H1 (cell line): ENCODE measurements around the gene CCDC171. TPM values are rescaled to one million over a fixed set of nuclear protein-coding genes. Genes with fewer than 3 reads are reported as not detected.

Experiments
- CTCF ChIA-PET: fragments of 300-600 bp; sonication (Branson Sonifier 250); formaldehyde crosslinking; loops from one replicate; lab custom pipeline; 2021; ENCODE audit not compliant: partially characterized antibody; lab: Charles Lee
- POLR2A ChIA-PET: fragments of 300-600 bp; sonication (Branson Sonifier 250); formaldehyde crosslinking; loops from one replicate; lab custom pipeline; 2021; ENCODE audit warnings: inconsistent platforms; ENCODE audit not compliant: partially characterized antibody; lab: Charles Lee
- DNase-seq, 2 experiments: peaks; one replicate each; pipeline versions ENCODE4 v3.0.0 to v3.0.0-alpha.2; 2010 to 2022; ENCODE audit warnings: low spot score in 2 of 2, low read depth in 1 of 2, mixed read lengths in 1 of 2
- FAIRE-seq: peaks from 2 replicates; lab custom pipeline; 2011; peaks lifted over from hg19 to GRCh38; lab: Jason Lieb, UNC
- H2AFZ ChIP-seq: 2 replicates; pipeline ENCODE4 v1.8.1; 2012; ENCODE audit warnings: low read length, inconsistent platforms
- H2AK5ac ChIP-seq: 2 replicates; pipeline ENCODE4 v1.6.1; 2013; ENCODE audit warnings: low read depth, low read length
- H2BK120ac ChIP-seq: replicated peaks from 2 replicates; pipeline ENCODE3; 2013; ENCODE audit warnings: low read depth, low read length, inconsistent platforms
- H2BK12ac ChIP-seq: 2 replicates; pipeline ENCODE4 v1.6.1; 2013; ENCODE audit warnings: low read depth, low read length
- H2BK15ac ChIP-seq: 2 replicates; pipeline ENCODE4 v1.6.1; 2013; ENCODE audit warnings: low read length
- H2BK20ac ChIP-seq: 2 replicates; pipeline ENCODE4 v1.6.1; 2013; ENCODE audit warnings: low read length
- H2BK5ac ChIP-seq: 2 replicates; pipeline ENCODE4 v1.6.1; 2013; ENCODE audit warnings: low read depth, low read length
- H3K14ac ChIP-seq: 2 replicates; pipeline ENCODE4 v1.6.1; 2013; ENCODE audit warnings: inconsistent platforms; ENCODE audit not compliant: insufficient read length
- H3K18ac ChIP-seq: 2 replicates; pipeline ENCODE4 v1.6.1; 2013; ENCODE audit warnings: low read length; ENCODE audit errors: extremely low read depth
- H3K23ac ChIP-seq: 2 replicates; pipeline ENCODE4 v1.6.1; 2013; ENCODE audit warnings: inconsistent platforms; ENCODE audit not compliant: insufficient read length
- H3K23me2 ChIP-seq: 2 replicates; pipeline ENCODE4 v1.6.1; 2013; ENCODE audit warnings: low read depth, low read length
- H3K27ac ChIP-seq: 2 replicates; pipeline ENCODE4 v1.6.1; 2011; ENCODE audit warnings: low read depth, low read length, inconsistent platforms
- H3K27me3 ChIP-seq, 4 experiments: replicated peaks in 1 of 4; 1 replicate in 1 of 4; 2 replicates in 3 of 4; pipeline versions ENCODE4 v1.6.1 to v1.8.1; 2011 to 2013; ENCODE audit warnings: low read length in 3 of 4, mild to moderate bottlenecking in 3 of 4, inconsistent platforms in 2 of 4, mixed read lengths in 2 of 4, moderate library complexity in 1 of 4; ENCODE audit not compliant: control insufficient read depth in 3 of 4, insufficient read depth in 3 of 4; ENCODE audit errors: extremely low read depth in 1 of 4
- H3K36me3 ChIP-seq, 4 experiments: 2 replicates each; pipeline versions ENCODE4 v1.6.1 to v1.8.1; 2011 to 2013; ENCODE audit warnings: mild to moderate bottlenecking in 4 of 4, low read length in 3 of 4, moderate library complexity in 2 of 4, control low read depth in 1 of 4, inconsistent platforms in 1 of 4; ENCODE audit not compliant: insufficient read depth in 4 of 4, control insufficient read depth in 2 of 4
- H3K4ac ChIP-seq: replicated peaks from 2 replicates; pipeline ENCODE3; 2013; ENCODE audit warnings: low read length, low read depth, mixed read lengths, inconsistent platforms; ENCODE audit not compliant: insufficient read length
- H3K4me1 ChIP-seq, 4 experiments: replicated peaks in 1 of 4; 1 replicate in 1 of 4; 2 replicates in 3 of 4; pipeline versions ENCODE4 v1.6.1 to v1.8.1; 2011 to 2013; ENCODE audit warnings: low read length in 3 of 4, inconsistent platforms in 2 of 4, mixed read lengths in 1 of 4; ENCODE audit not compliant: insufficient read depth in 4 of 4, control insufficient read depth in 3 of 4
- H3K4me2 ChIP-seq, 2 experiments: 2 replicates each; pipeline versions ENCODE4 v1.6.1 to v1.8.1; 2011 to 2013; ENCODE audit warnings: low read depth in 2 of 2, low read length in 2 of 2, control low read depth in 1 of 2, inconsistent platforms in 1 of 2, mild to moderate bottlenecking in 1 of 2; ENCODE audit not compliant: insufficient read depth in 1 of 2
- H3K4me3 ChIP-seq, 4 experiments: fragments of 200-600, 300-600 bp in 1 of 4; sonication (generic), shearing (Covaris generic), sonication (Bioruptor Twin) in 1 of 4; 2 replicates each; pipeline versions ENCODE4 v1.5.1 to v1.8.1; 2011 to 2016; ENCODE audit warnings: low read length in 4 of 4, low read depth in 3 of 4, control low read depth in 2 of 4, inconsistent platforms in 2 of 4, mild to moderate bottlenecking in 2 of 4, mixed read lengths in 1 of 4, moderate library complexity in 1 of 4; ENCODE audit not compliant: insufficient read depth in 2 of 4; ENCODE audit errors: extremely low read depth in 1 of 4
- H3K56ac ChIP-seq: replicated peaks from 2 replicates; pipeline ENCODE3; 2013; ENCODE audit warnings: low read depth, mild to moderate bottlenecking, mixed read lengths, low read length, inconsistent platforms; ENCODE audit not compliant: insufficient read length
- H3K79me1 ChIP-seq: 2 replicates; pipeline ENCODE4 v1.6.1; 2013; ENCODE audit warnings: low read depth, low read length, control low read depth
- H3K79me2 ChIP-seq, 2 experiments: 2 replicates each; pipeline versions ENCODE4 v1.6.1 to v1.8.1; 2012 to 2013; ENCODE audit warnings: low read length in 2 of 2, mild to moderate bottlenecking in 2 of 2, inconsistent platforms in 1 of 2; ENCODE audit not compliant: insufficient read depth in 2 of 2, control insufficient read depth in 1 of 2
- H3K9ac ChIP-seq, 4 experiments: replicated peaks in 1 of 4; 1 replicate in 1 of 4; 2 replicates in 3 of 4; pipeline versions ENCODE4 v1.6.1 to v1.8.1; 2011 to 2013; ENCODE audit warnings: low read depth in 3 of 4, low read length in 3 of 4, control low read depth in 2 of 4, mild to moderate bottlenecking in 2 of 4, moderate library complexity in 2 of 4, inconsistent platforms in 1 of 4; ENCODE audit errors: extremely low read depth in 1 of 4
- H3K9me3 ChIP-seq, 2 experiments: 2 replicates each; pipeline versions ENCODE4 v1.6.1 to v1.8.1; 2012 to 2013; ENCODE audit warnings: mild to moderate bottlenecking in 2 of 2, moderate library complexity in 2 of 2, control low read depth in 1 of 2, inconsistent platforms in 1 of 2, low read depth in 1 of 2, low read length in 1 of 2, mixed read lengths in 1 of 2; ENCODE audit not compliant: insufficient read depth in 2 of 2
- H4K20me1 ChIP-seq, 2 experiments: replicated peaks in 1 of 2; 2 replicates each; pipeline versions ENCODE3 to v1.8.1; 2011 to 2013; ENCODE audit warnings: inconsistent platforms in 2 of 2, low read length in 2 of 2, mild to moderate bottlenecking in 1 of 2; ENCODE audit not compliant: insufficient read depth in 2 of 2, control insufficient read depth in 1 of 2
- H4K5ac ChIP-seq: 2 replicates; pipeline ENCODE4 v1.6.1; 2013; ENCODE audit warnings: low read length, low read depth, mixed read lengths, inconsistent platforms; ENCODE audit not compliant: insufficient read length
- H4K8ac ChIP-seq: 2 replicates; pipeline ENCODE4 v1.8.0; 2013; ENCODE audit warnings: mild to moderate bottlenecking, moderate library complexity, low read length, inconsistent platforms; ENCODE audit not compliant: insufficient read depth; ENCODE audit errors: extremely low read depth
- H4K91ac ChIP-seq: replicated peaks from 2 replicates; pipeline ENCODE3; 2013; ENCODE audit warnings: low read length, mixed read lengths, inconsistent platforms; ENCODE audit not compliant: insufficient read length
- CHD1 ChIP-seq: IDR thresholded peaks from 2 replicates; pipeline ENCODE4 v1.6.1; 2012; ENCODE audit warnings: low read depth, low read length, improper control_type of control experiment
- CTBP2 ChIP-seq: IDR thresholded peaks from 2 replicates; pipeline ENCODE4 v1.7.0; 2011; ENCODE audit warnings: borderline replicate concordance, mild to moderate bottlenecking, moderate library complexity, mixed read lengths, low read length; ENCODE audit not compliant: insufficient read depth, insufficient read length
- EGR1 ChIP-seq: IDR thresholded peaks from 2 replicates; pipeline ENCODE4 v1.6.1; 2011; ENCODE audit warnings: low read depth, low read length, borderline replicate concordance
- JUN ChIP-seq: IDR thresholded peaks from 2 replicates; pipeline ENCODE4 v1.6.1; 2011; ENCODE audit warnings: low read depth, mild to moderate bottlenecking, improper control_type of control experiment, low read length
- KDM1A ChIP-seq: fragments of 200-600, 300-600 bp; sonication (generic); IDR thresholded peaks from 2 replicates; pipeline ENCODE4 v1.7.1; 2016; ENCODE audit warnings: mild to moderate bottlenecking, low read length, borderline replicate concordance
- NANOG ChIP-seq: IDR thresholded peaks from 2 replicates; pipeline ENCODE4 v1.6.1; 2011; ENCODE audit warnings: low read length, low read depth, mild to moderate bottlenecking, inconsistent platforms; ENCODE audit not compliant: insufficient read depth, poor library complexity, severe bottlenecking
- RBBP5 ChIP-seq: IDR thresholded peaks from 2 replicates; pipeline ENCODE4 v1.7.1; 2012; ENCODE audit warnings: low read depth, mild to moderate bottlenecking, inconsistent platforms, low read length, moderate library complexity, borderline replicate concordance
- RFX5 ChIP-seq: IDR thresholded peaks from 2 replicates; pipeline ENCODE4 v1.6.1; 2011; ENCODE audit warnings: low read depth, low read length, improper control_type of control experiment, borderline replicate concordance
- RNF2 ChIP-seq: fragments of 200-900, 300-1000 bp; sonication (generic); IDR thresholded peaks from 2 replicates; pipeline ENCODE4 v1.7.1; 2016; ENCODE audit warnings: borderline replicate concordance, low read depth, mild to moderate bottlenecking, antibody characterized with exemption, low read length; ENCODE audit not compliant: poor library complexity, severe bottlenecking; ENCODE audit errors: missing control alignments
- SAP30 ChIP-seq: fragments of 300-600 bp; sonication (generic); IDR thresholded peaks from 2 replicates; pipeline ENCODE4 v1.7.1; 2012; ENCODE audit warnings: low read length, moderate library complexity, mild to moderate bottlenecking, inconsistent platforms; ENCODE audit not compliant: insufficient read depth, insufficient replicate concordance
- SIN3A ChIP-seq, 2 experiments: IDR thresholded peaks in 1 of 2; conservative IDR thresholded peaks in 1 of 2; 2 replicates each; pipeline ENCODE4 v1.6.1; 2011 to 2012; ENCODE audit warnings: low read length in 2 of 2, improper control_type of control experiment in 1 of 2, low read depth in 1 of 2, mild to moderate bottlenecking in 1 of 2
- SUZ12 ChIP-seq: fragments of 200-600 bp; sonication (generic); IDR thresholded peaks from 2 replicates; pipeline ENCODE4 v1.6.1; 2012; ENCODE audit warnings: mild to moderate bottlenecking, inconsistent platforms, low read length, moderate library complexity, mixed read lengths
- TAF1 ChIP-seq: IDR thresholded peaks from 2 replicates; pipeline ENCODE4 v1.6.1; 2011; ENCODE audit warnings: mild to moderate bottlenecking, low read depth, low read length
- ZNF274 ChIP-seq: IDR thresholded peaks from 2 replicates; pipeline ENCODE4 v1.7.0; 2012; ENCODE audit warnings: low read length, borderline replicate concordance; ENCODE audit errors: extremely low read depth
- WGBS, 2 experiments: shearing (Covaris generic) in 1 of 2; methylation state at CpG; one replicate each; pipeline versions ENCODE4 v1.1.6 to v1.1.7; 2013 to 2015; ENCODE audit warnings: low lambda C conversion rate in 2 of 2, mixed read lengths in 2 of 2, inconsistent platforms in 1 of 2, low coverage in 1 of 2, missing lambda C conversion rate in 1 of 2; ENCODE audit not compliant: insufficient replicate concordance in 2 of 2, insufficient coverage in 1 of 2, insufficient read length in 1 of 2; ENCODE audit errors: extremely low coverage in 1 of 2, missing lambda C conversion rate in 1 of 2; 5-methylcytosine and 5-hydroxymethylcytosine counted together
- polyA plus RNA-seq, 7 experiments: library from polyadenylated mRNA; depleted of rRNA in 3 of 7; stranded (reverse) in 5 of 7; unstranded in 2 of 7; fragments of >200 nt in 5 of 7; fragments of 200-250 nt in 2 of 7; gene quantifications; 1 replicate in 5 of 7; 2 replicates in 1 of 7; 4 replicates in 1 of 7; pipeline versions ENCODE4 v1.2.1 to v1.2.3, GENCODE V29; 2011 to 2013; ENCODE audit warnings: missing spikeins in 2 of 7, mixed read lengths in 2 of 7
- total RNA-seq: library from RNA; stranded (reverse); fragmentation: NEBNext Ultra II Directional; extraction: Animal tissue kit (Norgen Biotek cat#: 25700); gene quantifications from 2 replicates; pipeline ENCODE4 v1.2.1, GENCODE V29; 2021

CCDC171 gene
- total and polyA plus RNA-seq, 2 of the 8 experiments (the other 6 are each of a cell fraction or from before 2014, with no cell fraction given): 0.83 to 2.3 TPM

DNA sequence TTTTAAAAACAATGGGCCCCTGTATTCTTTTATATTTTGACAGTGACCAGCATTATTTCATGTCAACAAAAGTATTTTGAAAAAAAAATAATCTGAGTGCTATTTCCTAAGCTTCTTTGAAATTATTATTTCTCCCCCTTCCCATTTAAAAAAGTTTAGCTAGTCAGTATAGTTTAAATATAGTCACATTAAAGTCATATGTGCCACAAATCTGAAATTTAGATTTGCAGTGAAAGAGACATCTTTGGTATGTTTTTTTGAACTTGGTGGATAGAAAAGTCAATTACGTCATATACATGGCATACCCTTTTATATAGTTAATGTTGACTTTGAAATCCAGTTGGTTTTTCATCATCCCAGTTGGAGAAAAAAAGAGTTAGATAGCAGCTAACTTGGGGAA is 297.0 kb downstream of the CCDC171 start:
- Histone ChIP-seq H3K9ac (no peak overlapping the region), H2BK5ac (no peak overlapping the region), H3K36me3 (no peaks in the 10 kb centered on the region), H3K79me2 (no peaks in the 10 kb centered on the region), H3K4me1 (no peaks in the 10 kb centered on the region), H3K18ac (no peak overlapping the region), H2BK15ac (no peak overlapping the region), H4K8ac (no peak overlapping the region), H2BK120ac (no peak overlapping the region), H3K27ac (no peak overlapping the region), H3K23ac (no peak overlapping the region), H2AFZ (no peak overlapping the region), H3K79me1 (no peaks in the 10 kb centered on the region), H2BK20ac (no peak overlapping the region), H3K23me2 (no peaks in the 10 kb centered on the region), H3K4me2 (no peak overlapping the region), H3K4ac (no peak overlapping the region), H3K56ac (no peak overlapping the region), H2AK5ac (no peak overlapping the region), H4K20me1 (no peaks in the 10 kb centered on the region), H3K14ac (no peak overlapping the region), H3K27me3 (no peaks in the 10 kb centered on the region), H2BK12ac (no peak overlapping the region), H4K5ac (no peak overlapping the region), H3K9me3 (no peaks in the 10 kb centered on the region), H4K91ac (no peak overlapping the region), H3K4me3 (no peak overlapping the region)
- ChIA-PET POLR2A (no interaction called here), CTCF (no interaction called here)
- FAIRE-seq: no peak
- WGBS, 2 experiments: 79% methylated on average over 1 of the region's 1 CpG; no CpG with 5 or more reads in 1 of the 2 experiments
- no peak for DNase-seq
- TF ChIP-seq CTBP2 (no peak), RNF2 (no peak), CHD1 (no peak), SUZ12 (no peak), KDM1A (no peak), RFX5 (no peak), RBBP5 (no peak), SIN3A (conservative IDR thresholded peaks at IDR 0.05 in 1 of 2, IDR thresholded peaks at IDR 0.05 in 1 of 2; ENCODE audit: low read depth in 1 of 2, low read length in 2 of 2) (no peak), EGR1 (no peak), TAF1 (no peak), ZNF274 (no peak), JUN (no peak), NANOG (no peak), SAP30 (no peak)
